Fibroblast of lung (primary cell): ENCODE results near the gene TSPAN9. TPM values are rescaled to one million over a fixed set of nuclear protein-coding genes. Genes with fewer than 3 reads are reported as not detected.

Experiments
- DNase-seq, 2 donors: peaks; one replicate each; pipeline versions ENCODE4 v3.0.0 to v3.0.0-alpha.2; 2010; ENCODE audit warnings: low read depth in 2 of 2
- H2AFZ ChIP-seq: 2 replicates; pipeline ENCODE4 v1.5.1; 2012; ENCODE audit warnings: low read length, control low read depth, inconsistent platforms
- H3K27ac ChIP-seq: 2 replicates; pipeline ENCODE4 v1.5.1; 2011; ENCODE audit warnings: low read length, control low read depth; ENCODE audit not compliant: insufficient read depth
- H3K27me3 ChIP-seq: 2 replicates; pipeline ENCODE4 v1.5.1; 2011; ENCODE audit warnings: mild to moderate bottlenecking, low read length; ENCODE audit not compliant: control insufficient read depth, insufficient read depth
- H3K36me3 ChIP-seq: 2 replicates; pipeline ENCODE4 v1.5.1; 2011; ENCODE audit warnings: low read length; ENCODE audit not compliant: control insufficient read depth, insufficient read depth
- H3K4me1 ChIP-seq: 2 replicates; pipeline ENCODE4 v1.5.1; 2011; ENCODE audit warnings: low read length; ENCODE audit not compliant: control insufficient read depth, insufficient read depth; ENCODE audit errors: extremely low read depth
- H3K4me2 ChIP-seq: 2 replicates; pipeline ENCODE4 v1.5.1; 2011; ENCODE audit warnings: low read length, control low read depth; ENCODE audit not compliant: insufficient read depth; ENCODE audit errors: extremely low read depth
- H3K4me3 ChIP-seq, 4 experiments: fragments of 200-600 bp in 1 of 4; sonication (generic) in 1 of 4; replicated peaks in 1 of 4; 2 replicates each; pipeline ENCODE4 v1.5.1; 2011 to 2016; ENCODE audit warnings: low read length in 4 of 4, low read depth in 3 of 4, mild to moderate bottlenecking in 3 of 4, control low read depth in 2 of 4, inconsistent platforms in 1 of 4, mixed read lengths in 1 of 4; ENCODE audit not compliant: insufficient read depth in 1 of 4; ENCODE audit errors: control extremely low read depth in 1 of 4
- H3K79me2 ChIP-seq: 2 replicates; pipeline ENCODE4 v1.5.1; 2012; ENCODE audit warnings: mild to moderate bottlenecking, low read length, inconsistent platforms; ENCODE audit not compliant: control insufficient read depth, insufficient read depth
- H3K9ac ChIP-seq: 2 replicates; pipeline ENCODE4 v1.5.1; 2011; ENCODE audit warnings: mild to moderate bottlenecking, low read length, control low read depth; ENCODE audit not compliant: insufficient read depth
- H3K9me3 ChIP-seq: 2 replicates; pipeline ENCODE4 v1.5.1; 2012; ENCODE audit warnings: low read depth, low read length; ENCODE audit not compliant: control insufficient read depth, insufficient read depth
- H4K20me1 ChIP-seq: 2 replicates; pipeline ENCODE4 v1.5.1; 2011; ENCODE audit warnings: low read length; ENCODE audit not compliant: control insufficient read depth, insufficient read depth; ENCODE audit errors: extremely low read depth
- CTCF ChIP-seq, 2 donors: IDR thresholded peaks in 1 of 2; conservative IDR thresholded peaks in 1 of 2; 1 replicate in 1 of 2; 2 replicates in 1 of 2; pipeline ENCODE4 v1.5.1; 2011 to 2012; ENCODE audit warnings: low read length in 2 of 2, control low read depth in 1 of 2, inconsistent platforms in 1 of 2, low read depth in 1 of 2, mild to moderate bottlenecking in 1 of 2
- EZH2 ChIP-seq: IDR thresholded peaks from 2 replicates; pipeline ENCODE4 v1.5.1; 2012; ENCODE audit warnings: low read length, control low read depth, mild to moderate bottlenecking; ENCODE audit errors: missing control alignments
- polyA plus RNA-seq, 2 donors: library from polyadenylated mRNA; depleted of rRNA in 1 of 2; stranded (reverse) in 1 of 2; unstranded in 1 of 2; fragments of >200 nt; gene quantifications; 2 replicates each; pipeline ENCODE4 v1.2.1, GENCODE V29; 2011 to 2012; ENCODE audit warnings: missing spikeins in 1 of 2
- total RNA-seq: library from RNA; depleted of rRNA; stranded (reverse); fragments of >200 nt; gene quantifications from 2 replicates; pipeline ENCODE4 v1.2.1, GENCODE V29; 2014

Gene TSPAN9
- total and polyA plus RNA-seq, 2 donors (not counting 1 experiment from before 2014, with no cell fraction given), result 31.1 to 35.2 TPM

DNA sequence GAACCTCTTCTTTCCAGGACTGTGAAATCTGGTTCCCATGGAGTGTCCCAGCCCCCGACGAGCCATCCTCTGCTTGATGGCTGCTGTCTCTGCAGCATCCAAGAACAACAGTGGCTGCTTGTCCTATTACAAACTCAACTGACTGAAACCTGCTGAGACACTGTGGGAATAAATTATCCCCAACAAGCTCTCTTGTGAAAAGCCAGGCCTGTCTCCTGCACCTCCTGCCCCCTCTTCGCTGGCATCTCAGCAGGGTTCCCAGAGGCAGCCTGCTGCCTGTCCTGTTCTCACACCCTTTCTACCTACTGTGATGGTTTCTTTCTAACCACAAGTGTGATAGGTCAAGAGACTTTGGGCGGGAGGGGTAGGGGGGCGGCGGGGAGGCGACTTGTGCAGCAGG lies 180.2 kb downstream of the TSPAN9 start:
- TF ChIP-seq CTCF (conservative IDR thresholded peaks at IDR 0.05 in 1 of 2, IDR thresholded peaks at IDR 0.05 in 1 of 2; ENCODE audit: low read depth in 1 of 2, low read length in 2 of 2) (no peak), EZH2 (no peak)
- no peak overlapping the region for H3K27ac ChIP-seq
- DNase-seq, result no peak
- peaks cover 7% of the 10 kb centered on the region for H3K27me3 ChIP-seq
- peaks cover 2% of the 10 kb centered on the region for H3K4me1 ChIP-seq
- no peak overlapping the region for H2AFZ ChIP-seq
- H4K20me1 ChIP-seq, result no peaks in the 10 kb centered on the region
- H3K9ac ChIP-seq, result no peak overlapping the region
- H3K9me3 ChIP-seq, result no peaks in the 10 kb centered on the region
- no peak overlapping the region for H3K4me2 ChIP-seq
- no peak overlapping the region for H3K4me3 ChIP-seq
- H3K79me2 ChIP-seq, result no peaks in the 10 kb centered on the region
- H3K36me3 ChIP-seq, result no peaks in the 10 kb centered on the region

DNA sequence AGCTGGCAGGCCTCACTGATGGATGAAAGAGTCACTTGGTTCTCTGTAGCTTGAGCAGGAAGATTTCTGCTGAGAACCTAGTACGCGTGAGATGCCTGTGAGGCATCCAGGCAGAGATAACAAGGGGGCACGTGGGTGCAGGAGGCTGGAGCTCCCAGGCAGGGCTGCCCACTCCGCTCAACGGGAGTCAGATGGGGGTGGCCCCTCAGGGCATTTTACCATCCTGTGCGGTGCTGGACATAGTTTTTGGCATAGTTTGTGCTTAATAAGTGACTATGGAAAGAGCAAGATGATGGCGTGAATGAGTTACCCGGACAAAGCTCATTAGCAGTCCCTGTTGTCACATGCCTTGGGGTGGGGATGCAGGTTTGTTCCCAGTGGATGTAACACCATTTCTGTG lies 182.8 kb downstream of the TSPAN9 start:
- H3K9me3 ChIP-seq, result no peaks in the 10 kb centered on the region
- no peak for TF ChIP-seq EZH2
- TF ChIP-seq CTCF (conservative IDR thresholded peaks at IDR 0.05 in 1 of 2, IDR thresholded peaks at IDR 0.05 in 1 of 2; ENCODE audit: low read depth in 1 of 2, low read length in 2 of 2), result no peak
- peaks cover 7% of the 10 kb centered on the region for H3K27me3 ChIP-seq
- DNase-seq, result no peak
- no peak overlapping the region for H3K27ac ChIP-seq
- H3K4me1 ChIP-seq, result peaks cover 2% of the 10 kb centered on the region
- no peak overlapping the region for H3K4me3 ChIP-seq
- no peaks in the 10 kb centered on the region for H3K36me3 ChIP-seq
- H3K4me2 ChIP-seq, result no peak overlapping the region
- H4K20me1 ChIP-seq, result no peaks in the 10 kb centered on the region
- H2AFZ ChIP-seq, result no peak overlapping the region
- no peak overlapping the region for H3K9ac ChIP-seq
- no peaks in the 10 kb centered on the region for H3K79me2 ChIP-seq

GRCh38 chr12:3261782-3262359 lies 184.7 kb downstream of the TSPAN9 start:
- Histone ChIP-seq H2AFZ (no peak overlapping the region), H3K79me2 (no peaks in the 10 kb centered on the region), H3K36me3 (no peaks in the 10 kb centered on the region), H3K27ac (no peak overlapping the region), H3K4me1 (peaks cover 2% of the 10 kb centered on the region), H3K4me3 (no peak overlapping the region), H3K9me3 (no peaks in the 10 kb centered on the region), H3K4me2 (no peak overlapping the region), H3K27me3 (peaks cover 7% of the 10 kb centered on the region), H3K9ac (no peak overlapping the region), H4K20me1 (no peaks in the 10 kb centered on the region)
- DNase-seq, result peak in 1 of 2 donors; percentile 70
- TF ChIP-seq CTCF (conservative IDR thresholded peaks at IDR 0.05 in 1 of 2, IDR thresholded peaks at IDR 0.05 in 1 of 2; ENCODE audit: low read depth in 1 of 2, low read length in 2 of 2), result peak; percentile 37 to 44
- TF ChIP-seq EZH2, result no peak
